Vagina (tissue), 2 donors: ENCODE results near the gene OTUB1. TPM values are rescaled to one million over a fixed set of nuclear protein-coding genes. Genes with fewer than 3 reads are reported as not detected.

Experiments
- DNase-seq, 2 donors: peaks; one replicate each; pipeline ENCODE4 v3.0.0-alpha.2; 2017; ENCODE audit errors: extremely low spot score in 2 of 2
- H3K27ac ChIP-seq: fragments of 200-600 bp; sonication (generic); one replicate; pipeline ENCODE4 v1.5.1; 2019
- H3K27me3 ChIP-seq: fragments of 200-600 bp; sonication (generic); one replicate; pipeline ENCODE4 v1.5.1; 2019
- H3K36me3 ChIP-seq, 2 donors: fragments of 200-600 bp; sonication (generic); one replicate each; pipeline ENCODE4 v1.5.1; 2017 to 2019
- H3K4me1 ChIP-seq: fragments of 200-600 bp; sonication (generic); one replicate; pipeline ENCODE4 v1.5.1; 2019
- H3K4me3 ChIP-seq, 2 donors: fragments of 200-600 bp; sonication (generic); 1 replicate in 1 of 2; 2 replicates in 1 of 2; pipeline ENCODE4 v1.5.1; 2016 to 2019
- H3K9me3 ChIP-seq: fragments of 200-600 bp; sonication (generic); one replicate; pipeline ENCODE4 v1.5.1; 2019
- POLR2A ChIP-seq, 2 donors: fragments of 450-650 bp; IDR thresholded peaks; one replicate each; pipeline ENCODE4 v1.6.1; 2017; ENCODE audit warnings: antibody characterized with exemption in 2 of 2, mild to moderate bottlenecking in 2 of 2, moderate library complexity in 2 of 2
- POLR2AphosphoS5 ChIP-seq, 2 donors: sonication (generic); formaldehyde crosslinking; IDR thresholded peaks; one replicate each; pipeline ENCODE4 v1.9.0; 2017; ENCODE audit warnings: antibody characterized with exemption in 2 of 2, mild to moderate bottlenecking in 2 of 2, low read depth in 1 of 2; ENCODE audit not compliant: insufficient read depth in 1 of 2
- intact Hi-C: fragments of 100-400 bp; cut with DNase I; formaldehyde crosslinking; loops from one replicate; pipeline ENCODE4 v1.15.1; 2023
- total RNA-seq: library from RNA; depleted of rRNA; stranded (reverse); fragments of >200 nt; gene quantifications from one replicate; pipeline ENCODE4 v1.2.3, GENCODE V29; 2016
- TF ChIP-seq, protein P1 (sequence below), 3 experiments: fragments of 450-650 bp in 2 of 3; fragments of 200-600 bp in 1 of 3; sonication (generic) in 1 of 3; IDR thresholded peaks; one replicate each; pipeline ENCODE4 v1.5.1; 2017 to 2019; ENCODE audit warnings: antibody characterized with exemption in 3 of 3, mild to moderate bottlenecking in 2 of 3, moderate library complexity in 2 of 3

OTUB1 gene
- total RNA-seq, 1 donor from 2014 or later, result 85.0 TPM

DNA sequence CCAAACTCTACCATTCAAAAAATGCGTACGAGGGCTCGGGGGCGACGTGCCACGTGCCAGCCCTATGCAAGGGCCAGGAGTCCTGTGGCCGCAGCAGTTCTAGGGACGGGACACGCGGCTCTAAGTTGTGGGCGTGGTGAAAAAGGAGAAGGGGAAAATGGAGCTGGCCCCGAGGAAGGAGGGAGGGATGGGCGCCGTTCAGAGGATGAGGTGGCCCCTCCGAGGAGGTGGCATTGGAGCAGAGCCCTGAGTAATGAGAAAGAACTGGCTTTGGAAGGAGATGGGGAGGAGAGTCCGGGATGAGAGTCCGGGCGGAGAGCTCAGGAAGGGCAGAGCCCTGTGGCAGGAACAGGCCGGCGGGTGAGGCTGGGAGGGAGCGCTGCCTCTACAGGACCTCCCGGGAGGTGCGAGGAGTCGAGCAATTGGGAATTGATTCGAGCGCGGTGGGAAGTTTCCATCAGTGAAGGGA is 21.0 kb downstream of the OTUB1 start:
- intact Hi-C loops, result no loop called here
- Histone ChIP-seq H3K4me3 (peak overlapping the region; percentile 34 to 51), H3K9me3 (no peaks in the 10 kb centered on the region), H3K27ac (peak overlapping the region; percentile 4), H3K4me1 (peaks cover 20% of the 10 kb centered on the region), H3K27me3 (no peaks in the 10 kb centered on the region), H3K36me3 (no peaks in the 10 kb centered on the region)
- DNase-seq, result no peak
- TF ChIP-seq, protein P1, sequence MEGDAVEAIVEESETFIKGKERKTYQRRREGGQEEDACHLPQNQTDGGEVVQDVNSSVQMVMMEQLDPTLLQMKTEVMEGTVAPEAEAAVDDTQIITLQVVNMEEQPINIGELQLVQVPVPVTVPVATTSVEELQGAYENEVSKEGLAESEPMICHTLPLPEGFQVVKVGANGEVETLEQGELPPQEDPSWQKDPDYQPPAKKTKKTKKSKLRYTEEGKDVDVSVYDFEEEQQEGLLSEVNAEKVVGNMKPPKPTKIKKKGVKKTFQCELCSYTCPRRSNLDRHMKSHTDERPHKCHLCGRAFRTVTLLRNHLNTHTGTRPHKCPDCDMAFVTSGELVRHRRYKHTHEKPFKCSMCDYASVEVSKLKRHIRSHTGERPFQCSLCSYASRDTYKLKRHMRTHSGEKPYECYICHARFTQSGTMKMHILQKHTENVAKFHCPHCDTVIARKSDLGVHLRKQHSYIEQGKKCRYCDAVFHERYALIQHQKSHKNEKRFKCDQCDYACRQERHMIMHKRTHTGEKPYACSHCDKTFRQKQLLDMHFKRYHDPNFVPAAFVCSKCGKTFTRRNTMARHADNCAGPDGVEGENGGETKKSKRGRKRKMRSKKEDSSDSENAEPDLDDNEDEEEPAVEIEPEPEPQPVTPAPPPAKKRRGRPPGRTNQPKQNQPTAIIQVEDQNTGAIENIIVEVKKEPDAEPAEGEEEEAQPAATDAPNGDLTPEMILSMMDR (IDR thresholded peaks at IDR 0.05), result no peak
- TF ChIP-seq POLR2AphosphoS5 (IDR thresholded peaks at IDR 0.05; ENCODE audit: insufficient read depth in 1 of 2, low read depth in 1 of 2) (no peak), POLR2A (IDR thresholded peaks at IDR 0.05) (no peak)

DNA sequence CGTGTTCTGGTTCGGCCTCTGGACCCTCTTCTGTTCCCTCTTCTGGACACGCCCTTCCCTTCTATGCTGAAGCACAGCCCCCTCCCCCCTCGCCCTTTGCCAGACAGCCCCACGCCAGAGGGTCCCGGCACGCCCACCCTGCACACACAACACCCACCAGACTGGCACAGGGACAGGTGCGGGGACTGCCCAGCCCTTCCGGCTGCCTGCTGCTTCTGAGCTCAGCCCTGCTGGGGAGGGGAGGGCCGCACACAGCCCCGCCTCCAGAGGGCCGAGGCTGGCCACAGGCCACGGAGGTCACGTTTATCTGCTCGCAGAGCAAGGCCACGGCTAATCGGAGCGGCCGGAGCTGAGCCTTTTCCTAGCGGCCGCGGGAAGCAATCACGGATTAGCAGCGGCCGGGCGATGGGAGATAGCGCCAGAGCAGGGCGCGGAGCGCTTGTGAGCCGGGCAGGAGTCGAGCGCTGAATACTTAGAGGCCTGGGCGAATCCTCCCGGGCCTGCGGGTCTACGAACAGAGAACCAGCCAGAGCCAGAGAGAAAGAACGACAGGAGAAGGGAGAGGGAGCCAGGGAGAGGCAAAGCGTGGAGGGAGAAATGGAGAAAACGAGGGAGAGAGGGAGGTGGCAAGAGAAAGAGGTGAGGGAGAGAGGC is 21.5 kb downstream of the OTUB1 start:
- peaks cover 14% of the 10 kb centered on the region for H3K4me1 ChIP-seq
- no peaks in the 10 kb centered on the region for H3K27me3 ChIP-seq
- H3K4me3 ChIP-seq, result peak overlapping the region; percentile 34 to 51
- no peaks in the 10 kb centered on the region for H3K36me3 ChIP-seq
- H3K9me3 ChIP-seq, result no peaks in the 10 kb centered on the region
- peak overlapping the region; percentile 4 for H3K27ac ChIP-seq
- intact Hi-C loops, result no loop called here
- TF ChIP-seq POLR2A (IDR thresholded peaks at IDR 0.05) (no peak), POLR2AphosphoS5 (IDR thresholded peaks at IDR 0.05; ENCODE audit: insufficient read depth in 1 of 2, low read depth in 1 of 2) (peak in 1 of 2 donors; percentile 36)
- TF ChIP-seq, protein P1 (IDR thresholded peaks at IDR 0.05), result peak in 1 of 3 experiments; percentile 22
- no peak for DNase-seq

DNA sequence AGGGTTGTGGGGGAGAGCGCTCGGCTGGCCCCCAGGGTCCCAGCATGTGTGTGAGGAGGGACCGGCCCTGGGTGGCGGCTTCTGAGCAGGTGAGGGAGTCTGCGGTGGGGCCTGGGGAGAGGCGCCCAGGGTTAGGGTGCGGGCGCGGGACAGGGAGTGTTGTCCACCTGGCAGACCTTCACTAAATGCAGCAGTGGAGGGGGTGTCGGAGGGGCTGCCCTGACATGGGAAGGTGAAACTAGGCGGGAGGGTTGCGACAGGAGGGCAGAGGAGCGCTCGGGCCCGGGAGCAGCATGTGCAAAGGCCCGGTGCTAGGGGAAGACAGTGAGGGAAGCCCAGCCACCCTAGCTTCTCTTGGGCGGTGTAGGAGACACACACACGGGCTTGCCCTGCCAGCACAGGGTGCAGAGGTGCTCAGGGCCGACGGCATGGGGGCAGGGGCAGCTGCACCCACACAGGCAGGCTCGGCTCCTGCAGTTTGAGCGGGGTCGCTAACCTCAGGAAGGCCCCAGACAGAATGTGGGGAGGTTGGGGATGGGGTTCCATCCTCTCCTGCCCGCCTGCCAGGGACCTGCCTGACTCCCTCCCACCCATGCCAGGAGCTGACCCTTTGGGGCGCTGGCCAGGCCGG is 22.2 kb downstream of the OTUB1 start:
- Histone ChIP-seq H3K27me3 (no peaks in the 10 kb centered on the region), H3K4me1 (peaks cover 14% of the 10 kb centered on the region), H3K27ac (peak overlapping the region; percentile 4), H3K9me3 (no peaks in the 10 kb centered on the region), H3K4me3 (no peak overlapping the region), H3K36me3 (no peaks in the 10 kb centered on the region)
- intact Hi-C loops, result no loop called here
- TF ChIP-seq POLR2AphosphoS5 (IDR thresholded peaks at IDR 0.05; ENCODE audit: insufficient read depth in 1 of 2, low read depth in 1 of 2) (no peak), POLR2A (IDR thresholded peaks at IDR 0.05) (no peak)
- TF ChIP-seq, protein P1 (IDR thresholded peaks at IDR 0.05), result no peak
- no peak for DNase-seq

DNA sequence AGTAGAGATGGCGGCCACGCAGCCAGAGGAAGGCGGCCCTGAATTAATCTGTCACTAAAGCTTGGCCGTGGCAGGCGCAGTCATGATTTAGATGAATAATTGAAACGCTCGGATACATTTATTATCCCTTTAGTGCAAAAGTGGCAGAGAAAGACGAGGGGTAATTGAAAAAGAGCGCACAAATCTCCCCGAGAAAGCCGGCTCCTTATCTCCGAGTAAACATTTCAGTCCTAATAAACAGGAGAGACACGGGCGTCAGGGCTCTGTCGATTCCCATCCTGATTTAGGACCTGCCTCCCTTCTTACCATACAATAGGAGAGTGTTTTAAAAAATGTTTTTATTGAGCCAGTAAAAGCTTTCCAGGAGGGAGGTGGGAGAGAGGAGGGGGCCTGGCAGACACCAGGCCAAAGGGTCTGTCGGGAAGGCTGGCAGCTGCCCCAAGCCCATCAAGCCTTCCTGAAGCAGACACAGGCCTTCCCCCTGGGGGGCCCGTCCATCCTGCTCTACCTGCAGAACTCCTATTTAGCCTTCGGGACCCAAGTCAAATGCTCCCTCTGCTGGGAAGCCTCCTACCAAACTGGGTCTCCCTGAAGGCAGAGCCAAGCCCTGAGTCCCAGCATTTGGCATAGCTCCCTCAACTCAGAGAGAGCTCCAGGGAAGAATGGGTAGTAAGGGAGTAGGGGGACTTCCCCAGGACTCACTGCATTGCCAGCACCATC is 22.8 kb downstream of the OTUB1 start:
- DNase-seq, result no peak
- no peaks in the 10 kb centered on the region for H3K27me3 ChIP-seq
- no peak overlapping the region for H3K4me3 ChIP-seq
- intact Hi-C loops, result no loop called here
- no peak overlapping the region for H3K27ac ChIP-seq
- peaks cover 14% of the 10 kb centered on the region for H3K4me1 ChIP-seq
- H3K36me3 ChIP-seq, result no peaks in the 10 kb centered on the region
- H3K9me3 ChIP-seq, result no peaks in the 10 kb centered on the region
- TF ChIP-seq POLR2AphosphoS5 (IDR thresholded peaks at IDR 0.05; ENCODE audit: insufficient read depth in 1 of 2, low read depth in 1 of 2) (no peak), POLR2A (IDR thresholded peaks at IDR 0.05) (no peak)
- TF ChIP-seq, protein P1 (IDR thresholded peaks at IDR 0.05), result no peak
